GM21360 (cell line): ENCODE data around the gene NEUROD2.
"Not testable (repeated sequence)": the region's sequence is repeated elsewhere in the genome, so short reads cannot be mapped to it uniquely, and the experiment has no call there.

ENCODE experiments used
- ATAC-seq: cut with Tn5 transposase; IDR thresholded peaks from one replicate; pipeline ENCODE4 v1.9.1; 2021; ENCODE audit warnings: mild to moderate bottlenecking, moderate library complexity; ENCODE audit not compliant: unreplicated experiment

Gene NEUROD2

GRCh38 chr17:39603304-39604016, 4.3 kb downstream of the NEUROD2 start:
- ATAC-seq = no peak

- no peak for ATAC-seq
These were observed 5.0 kb downstream of the NEUROD2 start for GRCh38 chr17:39602533-39603303.

DNA sequence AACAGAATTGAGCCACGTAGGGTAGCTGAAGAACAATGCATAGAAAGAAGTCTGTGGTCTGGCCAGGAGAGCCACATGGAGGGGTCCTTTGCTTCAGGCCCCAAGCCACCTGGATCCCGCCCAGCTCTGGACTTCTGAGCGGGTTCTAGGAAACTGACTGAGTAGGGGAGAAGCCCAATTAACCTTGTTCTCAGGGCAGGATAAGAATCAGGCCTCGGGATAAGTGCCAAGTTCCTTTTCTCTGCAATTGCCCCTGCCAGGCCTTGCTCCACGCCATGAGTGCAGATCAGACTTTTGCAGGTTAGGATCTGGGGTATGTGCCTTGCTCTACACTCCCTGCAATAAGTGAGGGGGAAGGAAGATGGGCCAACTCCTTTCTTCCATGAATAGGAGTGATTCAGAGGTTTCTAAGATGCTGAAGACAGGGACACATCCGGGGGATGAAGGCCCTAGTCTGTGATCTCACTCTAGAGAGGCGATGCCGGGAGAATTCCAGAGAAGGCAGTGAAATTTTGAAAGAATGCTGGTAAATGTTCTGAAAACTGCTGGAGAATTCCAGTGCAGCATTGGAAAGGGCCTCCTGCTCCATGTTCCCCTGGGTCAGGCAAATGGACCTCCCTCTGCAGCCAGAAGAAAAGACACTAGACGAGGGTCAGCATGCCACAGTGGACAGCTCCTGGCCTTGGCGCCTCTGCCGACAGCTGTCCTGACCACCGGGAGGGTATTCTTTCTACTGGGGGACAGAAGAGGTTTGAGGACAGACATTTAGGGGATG, 5.8 kb downstream of the NEUROD2 start:
- no peak for ATAC-seq

DNA sequence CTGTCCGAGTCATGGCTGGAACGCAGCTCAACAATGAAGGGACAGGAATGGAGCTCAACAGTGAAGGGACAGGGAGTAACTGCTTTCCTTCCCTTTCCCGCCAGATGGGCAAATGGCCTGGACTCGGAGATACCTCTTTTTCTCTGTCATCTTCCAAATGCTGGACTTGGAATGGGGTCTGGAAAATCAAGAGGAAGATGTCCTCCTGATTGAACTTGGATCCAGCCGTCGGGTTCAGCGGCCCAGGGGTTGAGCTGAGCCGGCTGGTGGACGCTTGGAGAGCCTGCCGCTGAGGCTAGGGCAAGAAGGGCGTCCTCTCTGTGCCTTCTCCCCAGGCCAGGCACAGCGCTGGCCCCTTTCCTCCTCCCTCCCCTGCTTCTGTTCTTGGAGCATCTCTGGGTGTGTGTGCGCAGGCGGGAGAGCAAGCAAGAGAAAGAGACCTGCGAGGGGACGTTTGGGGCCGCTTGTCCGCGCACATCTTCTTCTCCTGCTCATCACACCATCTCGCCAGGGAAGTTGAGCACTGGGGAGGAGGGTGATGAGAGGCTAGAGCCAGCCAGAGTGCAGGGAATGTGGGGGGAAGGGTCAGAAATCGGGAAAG, 6.6 kb downstream of the NEUROD2 start:
- ATAC-seq = no peak

DNA sequence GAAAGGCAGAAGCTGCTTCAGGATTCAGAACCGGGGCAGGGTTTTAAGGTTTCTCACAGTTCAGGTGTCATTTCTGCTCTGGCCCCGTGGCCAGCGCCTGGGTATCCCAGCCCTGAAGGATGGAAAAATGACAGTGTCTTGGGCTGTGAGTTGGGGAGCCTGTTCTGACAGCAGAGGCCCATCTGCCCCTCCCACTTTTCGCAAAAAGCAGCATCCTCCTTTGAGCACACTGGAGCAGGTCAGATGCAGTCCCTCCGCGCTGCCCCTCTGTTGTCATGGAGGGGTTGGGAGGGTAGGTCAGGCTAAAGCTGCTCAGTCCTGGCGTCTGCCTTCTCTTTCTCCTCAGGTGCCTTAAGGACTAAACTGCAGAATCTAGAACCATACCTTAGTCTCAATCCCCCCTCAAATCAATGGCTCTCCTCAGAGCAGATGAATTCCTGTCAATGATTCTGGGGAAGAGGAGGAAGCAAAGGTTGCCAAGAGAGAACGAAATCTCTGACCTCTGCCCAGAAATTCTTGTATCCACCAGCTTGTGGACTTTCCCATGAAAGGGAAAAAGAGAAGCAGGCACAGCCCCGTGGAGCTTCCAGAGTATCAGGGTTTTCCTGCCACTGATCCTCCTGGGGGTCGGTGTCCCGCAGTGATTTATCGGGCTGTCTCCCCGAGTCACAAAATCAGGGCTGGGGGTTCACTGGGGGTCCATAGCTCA, 7.3 kb downstream of the NEUROD2 start:
- no peak for ATAC-seq

GRCh38 chr17:39599665-39600231, 8.0 kb downstream of the NEUROD2 start:
- no peak for ATAC-seq

GRCh38 chr17:39599004-39599664, 8.6 kb downstream of the NEUROD2 start:
- no peak for ATAC-seq

DNA sequence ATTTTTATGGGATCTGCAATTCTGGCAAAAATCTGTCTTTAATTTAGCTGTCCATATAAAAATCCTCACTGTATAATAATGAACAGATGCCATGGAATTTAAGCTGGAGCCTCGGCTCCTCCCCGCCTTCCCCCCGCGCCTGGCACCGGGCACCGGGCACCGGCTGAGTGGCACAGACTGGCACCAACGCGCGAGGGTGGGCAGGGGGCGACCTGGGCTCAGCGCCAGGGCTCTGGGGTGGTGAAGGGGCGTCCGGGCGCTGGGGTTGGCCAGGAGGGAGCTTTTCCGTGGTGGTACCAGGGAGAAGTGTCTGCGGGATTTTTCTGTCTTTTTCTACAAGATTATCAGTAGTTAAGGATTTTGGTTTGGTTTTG, 9.1 kb downstream of the NEUROD2 start:
- no peak for ATAC-seq

DNA sequence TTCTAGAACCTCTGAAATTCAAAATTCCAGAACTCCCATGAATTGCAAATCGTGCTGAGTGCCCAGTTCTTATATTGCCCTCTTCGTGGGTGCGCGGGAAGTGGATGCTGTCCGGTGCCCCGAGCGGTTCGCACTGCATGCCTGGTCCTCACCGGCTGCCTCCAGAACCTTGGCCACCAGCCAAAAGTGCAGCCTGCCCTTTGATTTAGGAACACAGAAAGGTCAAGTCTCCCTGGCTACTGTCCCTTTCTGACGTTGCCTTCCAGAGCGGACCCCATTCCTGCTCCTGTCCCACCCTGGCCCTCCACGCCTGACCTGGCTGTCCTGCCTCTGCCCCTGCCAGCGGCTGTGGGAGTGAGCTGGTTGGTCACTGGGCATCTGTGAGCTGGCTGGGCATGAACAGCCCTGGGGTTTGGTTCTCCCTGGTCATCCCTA, 9.7 kb downstream of the NEUROD2 start:
- ATAC-seq = no peak

- ATAC-seq = no peak
These were observed 10.2 kb downstream of the NEUROD2 start for GRCh38 chr17:39597372-39598046.

DNA sequence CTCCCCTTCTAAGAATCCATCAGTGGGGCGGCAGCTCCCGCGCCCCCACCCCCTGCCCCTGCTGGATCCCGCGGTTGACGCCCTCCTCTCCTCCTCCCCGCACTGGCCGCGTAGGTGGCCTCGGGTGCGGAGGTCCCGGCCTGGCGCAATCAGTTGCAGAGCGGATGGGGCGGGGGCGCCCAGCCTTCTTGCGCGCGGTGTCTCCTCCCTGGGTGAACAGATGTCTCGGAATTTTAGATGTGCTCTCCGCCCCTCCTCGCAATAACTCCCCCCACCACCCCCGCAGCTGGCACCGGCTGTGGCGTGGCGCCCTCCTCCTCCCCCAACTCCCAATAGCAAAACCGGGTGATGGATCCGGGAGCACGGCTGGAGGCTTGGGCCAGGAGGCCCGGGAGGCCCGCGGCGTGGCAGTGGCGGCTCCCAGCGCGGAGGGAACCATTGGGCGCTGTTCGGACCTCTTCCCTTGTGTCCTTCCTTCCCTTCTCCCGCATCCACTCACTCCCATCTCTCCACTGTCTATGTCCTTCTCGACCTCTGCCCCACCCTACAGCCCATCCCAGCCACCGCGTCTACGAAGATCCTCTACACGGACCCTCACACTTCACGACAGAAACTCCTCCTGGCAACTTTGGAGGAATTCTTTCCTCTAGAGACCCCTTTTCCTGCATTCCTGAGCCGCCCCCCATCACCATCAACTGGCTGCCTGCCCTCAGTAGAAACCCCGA, 11.0 kb downstream of the NEUROD2 start:
- no peak for ATAC-seq

GRCh38 chr17:39595928-39596510, 11.7 kb downstream of the NEUROD2 start:
- ATAC-seq = no peak

GRCh38 chr17:39595294-39595693, 12.4 kb downstream of the NEUROD2 start:
- no peak for ATAC-seq

GRCh38 chr17:39593371-39593770, 14.3 kb downstream of the NEUROD2 start:
- ATAC-seq = no peak

- ATAC-seq = no peak
These were observed 15.5 kb downstream of the NEUROD2 start for GRCh38 chr17:39591958-39592954.

GRCh38 chr17:39590180-39590579, 17.5 kb downstream of the NEUROD2 start:
- ATAC-seq = not testable (repeated sequence)

DNA sequence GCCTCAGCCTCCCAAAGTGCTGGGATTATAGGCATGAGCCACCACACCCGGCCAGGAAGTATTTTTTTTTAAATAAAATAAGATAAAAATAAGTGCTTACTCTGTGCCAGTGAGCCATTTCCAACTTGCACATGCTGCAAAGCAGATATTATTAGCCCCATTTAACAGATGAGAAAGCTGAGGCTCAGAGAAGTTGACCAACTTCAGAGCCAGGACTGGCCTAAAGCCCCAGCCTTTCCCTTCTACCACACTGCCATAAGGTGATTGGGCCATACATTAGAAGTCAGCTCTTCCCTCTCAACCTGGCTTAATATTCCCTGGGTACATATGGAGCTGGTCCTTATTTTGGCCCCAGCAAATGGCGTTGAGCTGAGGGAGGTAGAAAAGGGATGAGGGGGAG, 25.1 kb downstream of the NEUROD2 start:
- ATAC-seq = no peak
